ENCODE results near the gene FRMPD4. TPM values are rescaled to one million over a fixed set of nuclear protein-coding genes. Genes with fewer than 3 reads are reported as not detected.
A peak's percentile ranks its signal among the peaks of the same experiment; 100 is the strongest.

The FRMPD4 gene
- total and polyA plus RNA-seq, 2 donors (not counting 1 experiment from before 2014, with no cell fraction given), result 0.50 to 1.5 TPM

GRCh38 chrX:12401252-12401651 is 263.0 kb downstream of the FRMPD4 start:
- Histone ChIP-seq H3K36me3 (ENCODE audit: control insufficient read depth, insufficient read depth, low read length) (no peaks in the 10 kb centered on the region), H3K4me3 (replicated peaks in 1 of 4; ENCODE audit: control extremely low read depth in 1 of 4, insufficient read depth in 1 of 4, low read depth in 3 of 4, low read length in 4 of 4) (no peak overlapping the region), H4K20me1 (ENCODE audit: control insufficient read depth, extremely low read depth, insufficient read depth, low read length) (no peaks in the 10 kb centered on the region), H3K27ac (ENCODE audit: insufficient read depth, low read length) (no peak overlapping the region), H3K4me2 (ENCODE audit: extremely low read depth, insufficient read depth, low read length) (no peak overlapping the region), H3K27me3 (ENCODE audit: control insufficient read depth, insufficient read depth, low read length) (no peaks in the 10 kb centered on the region), H3K9me3 (ENCODE audit: control insufficient read depth, insufficient read depth, low read depth, low read length) (no peaks in the 10 kb centered on the region), H3K79me2 (ENCODE audit: control insufficient read depth, insufficient read depth, low read length) (no peaks in the 10 kb centered on the region), H2AFZ (ENCODE audit: low read length) (no peak overlapping the region), H3K4me1 (ENCODE audit: control insufficient read depth, extremely low read depth, insufficient read depth, low read length) (no peaks in the 10 kb centered on the region), H3K9ac (ENCODE audit: insufficient read depth, low read length) (no peak overlapping the region)
- DNase-seq (ENCODE audit: low read depth in 2 of 2), result no peak
- no peak for TF ChIP-seq EZH2 (IDR thresholded peaks at IDR 0.05; ENCODE audit: low read length, missing control alignments)
- TF ChIP-seq, protein P1, sequence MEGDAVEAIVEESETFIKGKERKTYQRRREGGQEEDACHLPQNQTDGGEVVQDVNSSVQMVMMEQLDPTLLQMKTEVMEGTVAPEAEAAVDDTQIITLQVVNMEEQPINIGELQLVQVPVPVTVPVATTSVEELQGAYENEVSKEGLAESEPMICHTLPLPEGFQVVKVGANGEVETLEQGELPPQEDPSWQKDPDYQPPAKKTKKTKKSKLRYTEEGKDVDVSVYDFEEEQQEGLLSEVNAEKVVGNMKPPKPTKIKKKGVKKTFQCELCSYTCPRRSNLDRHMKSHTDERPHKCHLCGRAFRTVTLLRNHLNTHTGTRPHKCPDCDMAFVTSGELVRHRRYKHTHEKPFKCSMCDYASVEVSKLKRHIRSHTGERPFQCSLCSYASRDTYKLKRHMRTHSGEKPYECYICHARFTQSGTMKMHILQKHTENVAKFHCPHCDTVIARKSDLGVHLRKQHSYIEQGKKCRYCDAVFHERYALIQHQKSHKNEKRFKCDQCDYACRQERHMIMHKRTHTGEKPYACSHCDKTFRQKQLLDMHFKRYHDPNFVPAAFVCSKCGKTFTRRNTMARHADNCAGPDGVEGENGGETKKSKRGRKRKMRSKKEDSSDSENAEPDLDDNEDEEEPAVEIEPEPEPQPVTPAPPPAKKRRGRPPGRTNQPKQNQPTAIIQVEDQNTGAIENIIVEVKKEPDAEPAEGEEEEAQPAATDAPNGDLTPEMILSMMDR (conservative IDR thresholded peaks at IDR 0.05 in 1 of 2, IDR thresholded peaks at IDR 0.05 in 1 of 2; ENCODE audit: low read depth in 1 of 2, low read length in 2 of 2), result no peak

DNA sequence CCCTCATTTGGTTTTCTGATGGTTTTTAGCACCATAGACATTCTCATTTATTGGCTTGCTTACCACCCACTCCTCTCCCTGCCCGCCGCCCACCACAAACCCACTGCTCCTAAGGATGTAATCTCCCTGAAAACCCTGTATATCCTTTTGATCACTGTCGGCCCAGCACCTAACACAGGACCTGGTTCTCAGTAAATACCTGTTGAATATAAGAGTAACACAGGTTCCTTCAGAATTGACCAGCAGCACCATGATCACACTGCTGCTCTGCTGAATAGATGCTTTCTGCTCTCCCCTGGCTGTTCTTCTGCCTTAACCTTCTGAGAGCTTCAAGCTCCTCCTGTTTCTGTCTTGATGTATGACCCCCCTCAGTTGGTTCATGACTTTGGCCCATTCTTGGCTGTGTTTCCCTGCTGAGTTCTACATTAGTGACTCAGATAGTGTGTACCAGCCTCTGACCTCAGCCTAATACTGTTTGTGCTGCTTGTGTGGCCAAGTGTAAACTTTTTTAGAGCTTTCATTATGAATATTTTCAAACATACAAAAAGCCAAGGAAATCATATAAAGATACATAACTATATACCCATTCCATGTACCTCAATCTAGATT is 265.3 kb downstream of the FRMPD4 start:
- Histone ChIP-seq H3K9me3 (ENCODE audit: control insufficient read depth, insufficient read depth, low read depth, low read length) (no peaks in the 10 kb centered on the region), H4K20me1 (ENCODE audit: control insufficient read depth, extremely low read depth, insufficient read depth, low read length) (no peaks in the 10 kb centered on the region), H3K4me2 (ENCODE audit: extremely low read depth, insufficient read depth, low read length) (peak overlapping the region; percentile 13), H3K27me3 (ENCODE audit: control insufficient read depth, insufficient read depth, low read length) (no peaks in the 10 kb centered on the region), H3K36me3 (ENCODE audit: control insufficient read depth, insufficient read depth, low read length) (no peaks in the 10 kb centered on the region), H3K27ac (ENCODE audit: insufficient read depth, low read length) (no peak overlapping the region), H3K9ac (ENCODE audit: insufficient read depth, low read length) (no peak overlapping the region), H3K4me1 (ENCODE audit: control insufficient read depth, extremely low read depth, insufficient read depth, low read length) (no peaks in the 10 kb centered on the region), H2AFZ (ENCODE audit: low read length) (no peak overlapping the region), H3K4me3 (replicated peaks in 1 of 4; ENCODE audit: control extremely low read depth in 1 of 4, insufficient read depth in 1 of 4, low read depth in 3 of 4, low read length in 4 of 4) (no peak overlapping the region), H3K79me2 (ENCODE audit: control insufficient read depth, insufficient read depth, low read length) (no peaks in the 10 kb centered on the region)
- TF ChIP-seq EZH2 (IDR thresholded peaks at IDR 0.05; ENCODE audit: low read length, missing control alignments), result no peak
- DNase-seq (ENCODE audit: low read depth in 2 of 2), result peak in 1 of 2 donors; percentile 31

- no peak overlapping the region for H3K4me2 ChIP-seq (ENCODE audit: extremely low read depth, insufficient read depth, low read length)
- no peak for DNase-seq (ENCODE audit: low read depth in 2 of 2)
- no peak for TF ChIP-seq EZH2 (IDR thresholded peaks at IDR 0.05; ENCODE audit: low read length, missing control alignments)
- TF ChIP-seq, protein P1 (conservative IDR thresholded peaks at IDR 0.05 in 1 of 2, IDR thresholded peaks at IDR 0.05 in 1 of 2; ENCODE audit: low read depth in 1 of 2, low read length in 2 of 2), result no peak
- H3K4me3 ChIP-seq (replicated peaks in 1 of 4; ENCODE audit: control extremely low read depth in 1 of 4, insufficient read depth in 1 of 4, low read depth in 3 of 4, low read length in 4 of 4), result no peak overlapping the region
- no peaks in the 10 kb centered on the region for H3K36me3 ChIP-seq (ENCODE audit: control insufficient read depth, insufficient read depth, low read length)
- H3K9me3 ChIP-seq (ENCODE audit: control insufficient read depth, insufficient read depth, low read depth, low read length), result no peaks in the 10 kb centered on the region
- no peaks in the 10 kb centered on the region for H4K20me1 ChIP-seq (ENCODE audit: control insufficient read depth, extremely low read depth, insufficient read depth, low read length)
- no peaks in the 10 kb centered on the region for H3K4me1 ChIP-seq (ENCODE audit: control insufficient read depth, extremely low read depth, insufficient read depth, low read length)
- no peak overlapping the region for H2AFZ ChIP-seq (ENCODE audit: low read length)
- no peaks in the 10 kb centered on the region for H3K27me3 ChIP-seq (ENCODE audit: control insufficient read depth, insufficient read depth, low read length)
- no peak overlapping the region for H3K27ac ChIP-seq (ENCODE audit: insufficient read depth, low read length)
- H3K79me2 ChIP-seq (ENCODE audit: control insufficient read depth, insufficient read depth, low read length), result no peaks in the 10 kb centered on the region
- no peak overlapping the region for H3K9ac ChIP-seq (ENCODE audit: insufficient read depth, low read length)
Measured at GRCh38 chrX:12405306-12405705, 267.0 kb downstream of the FRMPD4 start.
